Measurements from ENCODE around the gene USP22.

USP22 gene

DNA sequence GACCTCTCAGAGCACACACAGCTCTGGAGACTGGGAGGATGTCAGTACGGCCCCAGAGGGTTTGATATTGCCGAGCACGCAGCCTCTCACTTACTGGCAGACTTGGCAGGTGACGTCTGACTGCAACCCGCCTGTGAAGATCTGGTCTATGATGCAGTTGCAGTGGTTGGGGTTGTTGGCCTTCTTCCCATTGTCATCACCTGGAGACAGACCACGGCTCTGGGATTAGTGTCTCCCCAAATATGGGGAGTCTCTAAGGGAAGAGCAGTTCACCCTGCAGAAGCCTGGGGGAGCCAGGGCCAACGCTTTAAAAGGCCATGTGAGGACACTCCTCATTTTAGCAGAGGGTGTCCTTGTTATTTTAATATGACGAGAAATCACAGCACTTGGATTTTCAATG lies 30.1 kb downstream of the USP22 start:
- peaks cover 0 to 7% (median 0%) of the 10 kb centered on the region in 5 donors for H3K4me1 ChIP-seq (ENCODE audit: control insufficient read depth in 5 of 5, insufficient read depth in 5 of 5, low read length in 5 of 5)
- H3K9ac ChIP-seq (ENCODE audit: low read length in 5 of 5), result no peak overlapping the region
- H3K9me3 ChIP-seq (ENCODE audit: control insufficient read depth in 5 of 5, low read length in 5 of 5), result no peaks in the 10 kb centered on the region
- no peak overlapping the region for H3K27ac ChIP-seq (ENCODE audit: low read depth, low read length)
- peaks cover 10 to 99% (median 98%) of the 10 kb centered on the region in 5 donors for H3K36me3 ChIP-seq (ENCODE audit: control insufficient read depth in 5 of 5, insufficient read depth in 5 of 5, low read length in 5 of 5)
- no peak overlapping the region for H3K4me3 ChIP-seq (ENCODE audit: low read depth in 1 of 5, low read length in 5 of 5)
- no peaks in the 10 kb centered on the region for H3K27me3 ChIP-seq (ENCODE audit: control insufficient read depth in 5 of 5, insufficient read depth in 4 of 5, low read length in 5 of 5)

DNA sequence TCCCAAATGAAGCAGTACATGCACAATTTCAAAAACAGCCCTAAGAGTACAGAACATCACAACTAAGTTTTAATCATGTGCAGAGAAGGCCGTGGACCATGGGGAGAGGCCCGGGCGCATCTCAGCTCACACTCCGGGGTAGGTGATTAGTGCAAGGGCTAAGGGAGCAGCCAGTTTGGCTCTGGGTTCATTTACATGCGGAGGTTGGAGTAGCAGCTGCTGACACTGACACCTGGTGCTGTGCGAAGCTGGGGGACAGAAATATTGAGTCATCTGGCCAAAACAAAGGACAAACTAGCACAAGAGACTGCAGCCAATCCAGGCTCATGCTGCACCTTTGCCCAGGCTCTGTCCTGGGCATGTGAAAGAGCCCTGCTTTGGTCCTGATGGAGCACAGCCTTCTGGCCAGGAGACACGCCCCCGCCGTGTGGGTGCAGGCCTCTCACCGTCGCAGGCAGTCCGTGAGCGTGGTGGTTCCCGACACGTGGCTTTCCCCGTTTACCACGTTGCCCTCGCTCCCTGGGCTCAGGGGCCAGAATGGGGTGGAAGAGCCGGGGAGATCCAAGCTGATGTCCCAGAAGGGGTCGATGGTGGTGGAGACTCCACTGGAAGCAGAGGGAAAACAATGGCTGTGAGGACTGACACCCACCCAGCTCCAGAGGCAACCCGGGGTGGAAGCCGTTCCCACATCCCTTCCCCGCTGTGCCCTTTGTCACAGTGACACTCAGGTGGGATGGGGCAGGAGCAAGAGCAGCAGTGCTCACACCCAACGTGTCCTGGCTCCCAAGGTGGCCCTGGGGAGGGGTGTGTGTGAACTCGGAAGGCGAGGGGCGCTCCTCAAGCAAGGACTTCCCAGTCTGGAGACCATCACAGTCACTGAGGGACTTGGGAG lies 31.9 kb downstream of the USP22 start:
- no peak overlapping the region for H3K4me3 ChIP-seq (ENCODE audit: low read depth in 1 of 5, low read length in 5 of 5)
- H3K9me3 ChIP-seq (ENCODE audit: control insufficient read depth in 5 of 5, low read length in 5 of 5), result no peaks in the 10 kb centered on the region
- H3K4me1 ChIP-seq (ENCODE audit: control insufficient read depth in 5 of 5, insufficient read depth in 5 of 5, low read length in 5 of 5), result peaks cover 0 to 7% (median 0%) of the 10 kb centered on the region in 5 donors
- no peaks in the 10 kb centered on the region for H3K27me3 ChIP-seq (ENCODE audit: control insufficient read depth in 5 of 5, insufficient read depth in 4 of 5, low read length in 5 of 5)
- H3K27ac ChIP-seq (ENCODE audit: low read depth, low read length), result no peak overlapping the region
- H3K9ac ChIP-seq (ENCODE audit: low read length in 5 of 5), result no peak overlapping the region
- peaks cover 23 to 99% (median 96%) of the 10 kb centered on the region in 5 donors for H3K36me3 ChIP-seq (ENCODE audit: control insufficient read depth in 5 of 5, insufficient read depth in 5 of 5, low read length in 5 of 5)

DNA sequence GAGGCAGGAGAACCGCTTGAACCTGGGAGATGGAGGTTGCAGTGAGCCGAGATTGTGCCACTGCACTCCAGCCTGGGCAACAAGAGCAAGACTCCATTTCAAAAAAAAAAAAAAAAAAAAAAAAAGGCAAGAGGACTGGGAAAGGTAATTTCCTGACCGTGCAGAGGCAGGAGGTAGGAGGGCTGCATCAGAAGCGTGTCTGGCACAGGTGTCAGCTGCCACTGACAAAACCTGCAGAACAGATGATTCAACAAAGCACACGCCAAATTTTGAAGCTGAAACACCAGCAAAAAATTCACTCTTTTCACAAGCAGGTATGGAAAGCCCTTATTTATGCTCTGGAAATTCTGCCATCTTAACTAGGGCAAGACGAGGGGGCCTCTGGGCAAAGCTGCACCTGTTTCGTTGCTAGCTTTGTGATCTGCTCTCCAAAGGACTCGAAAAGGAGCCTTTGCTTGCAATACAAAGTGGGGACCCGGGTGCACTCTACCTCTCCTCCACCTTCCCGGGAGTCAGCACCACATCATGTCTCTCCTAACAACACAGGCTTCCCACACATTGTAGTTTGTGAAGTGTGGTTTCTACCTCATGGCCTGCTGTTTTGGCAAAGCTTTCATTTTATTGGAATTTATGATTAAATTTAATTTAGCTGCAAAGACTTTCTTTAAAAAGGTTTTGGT lies 33.7 kb downstream of the USP22 start:
- H3K9ac ChIP-seq (ENCODE audit: low read length in 5 of 5), result no peak overlapping the region
- peaks cover 0 to 7% (median 0%) of the 10 kb centered on the region in 5 donors for H3K4me1 ChIP-seq (ENCODE audit: control insufficient read depth in 5 of 5, insufficient read depth in 5 of 5, low read length in 5 of 5)
- peaks cover 21 to 99% (median 97%) of the 10 kb centered on the region in 5 donors for H3K36me3 ChIP-seq (ENCODE audit: control insufficient read depth in 5 of 5, insufficient read depth in 5 of 5, low read length in 5 of 5)
- H3K4me3 ChIP-seq (ENCODE audit: low read depth in 1 of 5, low read length in 5 of 5), result no peak overlapping the region
- no peaks in the 10 kb centered on the region for H3K27me3 ChIP-seq (ENCODE audit: control insufficient read depth in 5 of 5, insufficient read depth in 4 of 5, low read length in 5 of 5)
- no peaks in the 10 kb centered on the region for H3K9me3 ChIP-seq (ENCODE audit: control insufficient read depth in 5 of 5, low read length in 5 of 5)
- H3K27ac ChIP-seq (ENCODE audit: low read depth, low read length), result no peak overlapping the region

DNA sequence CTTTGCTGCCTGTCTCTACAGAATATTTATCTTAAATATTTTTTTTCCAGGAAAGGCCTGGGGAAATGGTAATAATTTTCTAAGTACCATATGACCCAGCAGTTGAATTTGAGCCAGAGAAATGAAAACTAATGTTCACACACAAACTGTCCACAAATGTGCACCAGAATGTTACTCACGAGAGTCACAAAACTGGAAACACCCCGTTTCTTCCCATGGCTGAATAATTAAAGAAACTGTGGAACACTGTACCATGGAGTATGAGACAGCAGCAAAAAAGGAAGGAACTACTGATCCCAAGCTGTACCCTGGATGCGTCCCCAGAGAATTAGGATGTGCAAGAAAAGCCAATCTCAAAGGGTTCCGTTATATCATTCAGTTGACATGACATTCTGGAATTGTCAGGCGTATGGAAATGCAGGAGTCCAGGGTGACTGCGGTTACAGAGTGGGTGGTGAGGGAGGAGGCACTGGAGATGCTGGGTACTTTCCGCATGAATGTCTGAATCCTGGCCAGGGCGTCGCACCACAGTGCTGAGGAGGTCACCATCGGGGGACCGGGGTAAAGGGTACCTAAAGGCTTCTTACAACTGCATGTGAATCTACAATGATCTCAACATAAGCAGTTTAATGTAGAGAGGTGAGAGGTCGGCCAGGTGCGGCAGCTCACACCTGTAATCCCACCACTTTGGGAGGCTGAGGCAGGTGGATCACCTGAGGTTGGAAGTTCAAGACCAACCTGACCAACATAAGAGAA lies 34.5 kb downstream of the USP22 start:
- no peaks in the 10 kb centered on the region for H3K27me3 ChIP-seq (ENCODE audit: control insufficient read depth in 5 of 5, insufficient read depth in 4 of 5, low read length in 5 of 5)
- peaks cover 21 to 100% (median 98%) of the 10 kb centered on the region in 5 donors for H3K36me3 ChIP-seq (ENCODE audit: control insufficient read depth in 5 of 5, insufficient read depth in 5 of 5, low read length in 5 of 5)
- no peaks in the 10 kb centered on the region for H3K9me3 ChIP-seq (ENCODE audit: control insufficient read depth in 5 of 5, low read length in 5 of 5)
- no peak overlapping the region for H3K4me3 ChIP-seq (ENCODE audit: low read depth in 1 of 5, low read length in 5 of 5)
- no peak overlapping the region for H3K9ac ChIP-seq (ENCODE audit: low read length in 5 of 5)
- peaks cover 0 to 7% (median 0%) of the 10 kb centered on the region in 5 donors for H3K4me1 ChIP-seq (ENCODE audit: control insufficient read depth in 5 of 5, insufficient read depth in 5 of 5, low read length in 5 of 5)
- no peak overlapping the region for H3K27ac ChIP-seq (ENCODE audit: low read depth, low read length)

DNA sequence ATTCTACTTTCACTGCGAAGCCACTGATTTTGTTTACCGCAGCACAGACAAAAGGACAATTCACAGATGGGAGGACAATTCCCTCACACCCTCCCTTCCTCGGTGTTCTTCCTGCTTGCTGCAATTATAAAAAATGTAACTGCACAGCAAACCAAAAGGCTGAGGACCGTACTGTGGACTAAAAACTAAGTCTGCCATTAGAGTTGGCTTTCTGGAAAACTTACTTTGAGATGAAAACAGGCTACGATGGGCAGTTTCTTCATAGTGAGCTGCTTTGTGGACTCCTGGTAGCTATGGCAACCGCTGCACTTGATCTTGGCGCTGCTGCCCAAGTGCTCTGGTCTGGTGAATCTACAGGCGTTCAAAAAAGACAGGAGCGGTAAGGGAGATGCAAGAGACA lies 35.2 kb downstream of the USP22 start:
- Histone ChIP-seq H3K9me3 (ENCODE audit: control insufficient read depth in 5 of 5, low read length in 5 of 5) (no peaks in the 10 kb centered on the region), H3K27ac (ENCODE audit: low read depth, low read length) (no peak overlapping the region), H3K4me1 (ENCODE audit: control insufficient read depth in 5 of 5, insufficient read depth in 5 of 5, low read length in 5 of 5) (peaks cover 0 to 7% (median 0%) of the 10 kb centered on the region in 5 donors), H3K9ac (ENCODE audit: low read length in 5 of 5) (no peak overlapping the region), H3K4me3 (ENCODE audit: low read depth in 1 of 5, low read length in 5 of 5) (no peak overlapping the region), H3K36me3 (ENCODE audit: control insufficient read depth in 5 of 5, insufficient read depth in 5 of 5, low read length in 5 of 5) (peaks cover 21 to 100% (median 98%) of the 10 kb centered on the region in 5 donors), H3K27me3 (ENCODE audit: control insufficient read depth in 5 of 5, insufficient read depth in 4 of 5, low read length in 5 of 5) (no peaks in the 10 kb centered on the region)

DNA sequence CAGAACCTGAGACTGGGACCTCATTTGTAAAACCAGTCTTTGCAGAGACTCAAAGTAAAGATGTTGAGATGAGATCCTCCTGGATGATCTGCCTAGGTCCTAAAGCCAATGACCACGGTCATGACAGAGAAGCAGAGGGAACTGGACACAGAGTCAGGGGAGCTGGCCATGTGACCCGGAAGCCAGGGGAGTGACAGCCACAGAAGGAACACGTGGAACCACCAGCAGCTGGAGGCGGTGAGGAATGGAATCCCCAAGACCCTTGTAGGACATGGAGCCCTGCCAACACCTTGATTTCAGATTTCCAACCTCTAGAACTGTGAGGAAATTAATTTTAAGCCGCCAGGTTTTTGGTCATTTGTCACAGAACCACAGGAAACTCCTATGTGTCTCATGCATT lies 37.0 kb downstream of the USP22 start:
- H3K27me3 ChIP-seq (ENCODE audit: control insufficient read depth in 5 of 5, insufficient read depth in 4 of 5, low read length in 5 of 5), result no peaks in the 10 kb centered on the region
- peaks cover 0 to 18% (median 9%) of the 10 kb centered on the region in 5 donors for H3K4me1 ChIP-seq (ENCODE audit: control insufficient read depth in 5 of 5, insufficient read depth in 5 of 5, low read length in 5 of 5)
- peaks cover 21 to 98% (median 96%) of the 10 kb centered on the region in 5 donors for H3K36me3 ChIP-seq (ENCODE audit: control insufficient read depth in 5 of 5, insufficient read depth in 5 of 5, low read length in 5 of 5)
- H3K4me3 ChIP-seq (ENCODE audit: low read depth in 1 of 5, low read length in 5 of 5), result no peak overlapping the region
- H3K9me3 ChIP-seq (ENCODE audit: control insufficient read depth in 5 of 5, low read length in 5 of 5), result no peaks in the 10 kb centered on the region
- no peak overlapping the region for H3K9ac ChIP-seq (ENCODE audit: low read length in 5 of 5)
- H3K27ac ChIP-seq (ENCODE audit: low read depth, low read length), result no peak overlapping the region

DNA sequence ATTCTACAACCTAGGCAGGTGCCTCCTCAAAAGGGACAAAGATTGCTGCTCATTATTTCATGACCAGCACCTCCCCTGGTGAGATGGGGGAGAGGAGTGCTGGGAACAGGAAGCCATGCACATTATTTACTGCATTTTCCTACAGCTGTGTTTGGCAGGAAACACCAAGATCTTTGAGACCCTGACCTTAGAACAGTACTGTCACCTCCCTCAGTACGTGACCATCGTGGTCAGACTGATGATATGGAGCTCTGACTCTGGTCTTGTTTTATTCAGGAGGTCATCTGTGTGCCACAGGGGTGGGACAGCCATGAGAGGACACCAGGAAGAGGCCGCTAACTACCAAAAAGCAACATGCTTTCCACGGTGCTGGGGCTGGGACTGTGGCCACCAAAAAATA lies 37.4 kb downstream of the USP22 start:
- no peak overlapping the region for H3K4me3 ChIP-seq (ENCODE audit: low read depth in 1 of 5, low read length in 5 of 5)
- H3K9ac ChIP-seq (ENCODE audit: low read length in 5 of 5), result no peak overlapping the region
- no peaks in the 10 kb centered on the region for H3K9me3 ChIP-seq (ENCODE audit: control insufficient read depth in 5 of 5, low read length in 5 of 5)
- H3K36me3 ChIP-seq (ENCODE audit: control insufficient read depth in 5 of 5, insufficient read depth in 5 of 5, low read length in 5 of 5), result peaks cover 21 to 98% (median 93%) of the 10 kb centered on the region in 5 donors
- H3K27me3 ChIP-seq (ENCODE audit: control insufficient read depth in 5 of 5, insufficient read depth in 4 of 5, low read length in 5 of 5), result no peaks in the 10 kb centered on the region
- H3K4me1 ChIP-seq (ENCODE audit: control insufficient read depth in 5 of 5, insufficient read depth in 5 of 5, low read length in 5 of 5), result peaks cover 0 to 18% (median 9%) of the 10 kb centered on the region in 5 donors
- no peak overlapping the region for H3K27ac ChIP-seq (ENCODE audit: low read depth, low read length)

DNA sequence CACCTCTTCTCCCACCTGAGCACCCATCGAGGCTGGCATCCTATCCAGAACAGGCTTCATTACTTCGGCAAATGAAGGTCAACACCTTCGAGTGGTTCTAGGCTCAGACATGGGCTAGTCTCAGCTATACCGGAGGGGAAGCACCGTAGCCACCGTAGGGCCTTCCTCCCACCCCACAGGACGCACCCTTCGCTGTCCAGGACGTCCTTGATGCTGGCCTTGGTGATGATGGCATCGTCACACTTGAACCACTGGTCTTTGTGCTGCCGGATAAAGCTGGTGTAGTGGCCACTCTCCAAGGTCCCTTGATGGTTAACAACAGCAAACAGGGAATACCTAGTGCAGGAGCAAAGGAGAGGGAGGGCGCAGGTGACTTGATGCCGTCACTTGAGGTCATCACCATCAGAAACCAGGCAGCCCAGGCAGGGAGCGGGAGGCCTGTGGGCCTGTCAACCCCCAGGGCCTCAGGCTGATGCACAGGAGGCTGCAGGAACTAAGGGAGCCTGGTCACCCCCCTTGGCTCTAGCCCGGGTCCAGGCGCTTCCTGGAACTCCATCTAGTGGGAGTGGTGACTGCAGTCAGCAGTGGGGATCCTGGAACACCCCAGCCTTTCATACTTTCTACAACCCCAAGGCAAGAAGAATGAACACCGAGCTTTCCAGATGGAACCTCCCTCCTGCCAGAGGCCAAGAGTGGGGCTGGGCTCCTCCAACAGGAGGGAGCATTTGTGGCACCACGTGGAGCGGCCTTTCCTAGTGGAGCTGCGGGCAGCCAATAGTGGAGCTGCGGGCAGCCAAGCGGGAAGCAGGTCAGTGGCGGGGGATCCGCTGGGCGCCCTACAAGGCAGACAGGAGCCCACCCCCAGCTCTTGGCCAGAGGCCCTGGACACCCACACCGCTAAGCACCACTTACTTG lies 38.5 kb downstream of the USP22 start:
- peaks cover 19 to 96% (median 89%) of the 10 kb centered on the region in 5 donors for H3K36me3 ChIP-seq (ENCODE audit: control insufficient read depth in 5 of 5, insufficient read depth in 5 of 5, low read length in 5 of 5)
- no peak overlapping the region for H3K9ac ChIP-seq (ENCODE audit: low read length in 5 of 5)

DNA sequence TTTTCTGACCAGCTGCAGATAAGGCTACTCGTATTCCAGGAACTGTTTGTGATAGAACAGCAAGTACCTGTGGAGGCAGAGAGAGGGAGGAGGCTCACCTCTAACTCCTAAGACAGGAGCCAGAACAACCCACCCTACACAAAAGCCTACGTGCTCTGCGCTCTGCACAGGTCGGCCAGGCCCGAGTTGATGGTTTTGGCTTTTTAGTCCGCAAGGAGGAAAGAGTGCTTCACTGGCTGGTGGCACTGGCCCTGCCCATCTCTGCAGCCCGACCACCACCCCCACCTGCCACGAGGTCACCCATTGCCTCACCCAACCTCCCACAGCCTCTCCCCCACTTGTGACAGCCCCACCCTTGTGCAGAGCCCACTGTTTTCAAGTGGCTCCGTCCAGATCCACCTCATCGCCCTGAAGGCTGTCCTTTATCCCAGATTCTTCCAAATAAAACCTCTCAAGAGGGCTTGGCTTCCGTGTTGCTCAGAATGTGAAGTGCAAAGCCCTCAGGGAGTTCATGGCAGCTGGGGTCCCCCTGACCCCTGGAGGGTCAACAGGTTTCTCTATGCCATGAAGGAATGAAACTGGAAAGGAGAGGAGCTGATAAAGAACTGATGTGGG lies 39.7 kb downstream of the USP22 start:
- H3K4me3 ChIP-seq (ENCODE audit: low read depth in 1 of 5, low read length in 5 of 5), result no peak overlapping the region
- H3K9ac ChIP-seq (ENCODE audit: low read length in 5 of 5), result no peak overlapping the region
- H3K27me3 ChIP-seq (ENCODE audit: control insufficient read depth in 5 of 5, insufficient read depth in 4 of 5, low read length in 5 of 5), result no peaks in the 10 kb centered on the region
- H3K27ac ChIP-seq (ENCODE audit: low read depth, low read length), result no peak overlapping the region
- peaks cover 16 to 94% (median 87%) of the 10 kb centered on the region in 5 donors for H3K36me3 ChIP-seq (ENCODE audit: control insufficient read depth in 5 of 5, insufficient read depth in 5 of 5, low read length in 5 of 5)
- H3K4me1 ChIP-seq (ENCODE audit: control insufficient read depth in 5 of 5, insufficient read depth in 5 of 5, low read length in 5 of 5), result peaks cover 2 to 33% (median 25%) of the 10 kb centered on the region in 5 donors
- H3K9me3 ChIP-seq (ENCODE audit: control insufficient read depth in 5 of 5, low read length in 5 of 5), result no peaks in the 10 kb centered on the region

More for the DNA sequence above, 38.5 kb downstream of the USP22 start:
- Histone ChIP-seq H3K27ac (ENCODE audit: low read depth, low read length) (no peak overlapping the region), H3K9me3 (ENCODE audit: control insufficient read depth in 5 of 5, low read length in 5 of 5) (no peaks in the 10 kb centered on the region), H3K4me1 (ENCODE audit: control insufficient read depth in 5 of 5, insufficient read depth in 5 of 5, low read length in 5 of 5) (peaks cover 0 to 24% (median 14%) of the 10 kb centered on the region in 5 donors), H3K27me3 (ENCODE audit: control insufficient read depth in 5 of 5, insufficient read depth in 4 of 5, low read length in 5 of 5) (no peaks in the 10 kb centered on the region), H3K4me3 (ENCODE audit: low read depth in 1 of 5, low read length in 5 of 5) (no peak overlapping the region)

All from subcutaneous abdominal adipose tissue (tissue), 5 donors.